H9 (cell line): ENCODE results near the gene SFRP5. TPM values are rescaled to one million over a fixed set of nuclear protein-coding genes. Genes with fewer than 3 reads are reported as not detected.

Experiments used
- DNase-seq: peaks from one replicate; pipeline ENCODE4 v3.0.0-alpha.2; 2017
- H2AFZ ChIP-seq: one replicate; pipeline ENCODE4 v1.6.1; 2013; ENCODE audit warnings: mild to moderate bottlenecking, low read length, control low read depth, moderate library complexity
- H2AK5ac ChIP-seq: 2 replicates; pipeline ENCODE4 v1.6.1; 2013; ENCODE audit warnings: low read length, control low read depth, mixed read lengths; ENCODE audit not compliant: insufficient read length
- H2BK120ac ChIP-seq: one replicate; pipeline ENCODE4 v1.6.1; 2013; ENCODE audit warnings: low read depth, mild to moderate bottlenecking, low read length, control low read depth, inconsistent platforms; ENCODE audit not compliant: poor library complexity, severe bottlenecking
- H2BK12ac ChIP-seq: 2 replicates; pipeline ENCODE4 v1.6.1; 2013; ENCODE audit warnings: low read length, control low read depth, mixed read lengths, low read depth; ENCODE audit not compliant: insufficient read length
- H2BK15ac ChIP-seq: 2 replicates; pipeline ENCODE4 v1.6.1; 2013; ENCODE audit warnings: low read depth, low read length, control low read depth
- H2BK20ac ChIP-seq: one replicate; pipeline ENCODE4 v1.6.1; 2013; ENCODE audit warnings: low read depth, mild to moderate bottlenecking, low read length, control low read depth, inconsistent platforms; ENCODE audit not compliant: poor library complexity, severe bottlenecking
- H2BK5ac ChIP-seq: 2 replicates; pipeline ENCODE4 v1.6.1; 2013; ENCODE audit warnings: low read length, control low read depth, mixed read lengths; ENCODE audit not compliant: insufficient read length
- H3K14ac ChIP-seq: 2 replicates; pipeline ENCODE4 v1.6.1; 2013; ENCODE audit warnings: low read length, control low read depth; ENCODE audit not compliant: insufficient read depth
- H3K18ac ChIP-seq: 2 replicates; pipeline ENCODE4 v1.6.1; 2013; ENCODE audit warnings: low read depth, mild to moderate bottlenecking, mixed read lengths, low read length, control low read depth; ENCODE audit not compliant: insufficient read length
- H3K23ac ChIP-seq: 2 replicates; pipeline ENCODE4 v1.6.1; 2013; ENCODE audit warnings: low read length, control low read depth, mixed read lengths, low read depth; ENCODE audit not compliant: insufficient read length
- H3K23me2 ChIP-seq: 2 replicates; pipeline ENCODE4 v1.6.1; 2013; ENCODE audit warnings: low read depth, mild to moderate bottlenecking, mixed read lengths, low read length, control low read depth; ENCODE audit not compliant: insufficient read length, poor library complexity, severe bottlenecking
- H3K27ac ChIP-seq: 2 replicates; pipeline ENCODE4 v1.5.1; 2013; ENCODE audit warnings: low read length, control low read depth, mixed read lengths, low read depth; ENCODE audit not compliant: insufficient read length
- H3K27me3 ChIP-seq: 2 replicates; pipeline ENCODE4 v1.6.1; 2013; ENCODE audit warnings: low read length, control low read depth, inconsistent platforms; ENCODE audit not compliant: insufficient read depth
- H3K4ac ChIP-seq: 2 replicates; pipeline ENCODE4 v1.6.1; 2013; ENCODE audit warnings: low read depth, mild to moderate bottlenecking, control low read depth, inconsistent platforms, low read length, moderate library complexity
- H3K4me1 ChIP-seq: 2 replicates; pipeline ENCODE4 v1.6.1; 2013; ENCODE audit warnings: low read length, control low read depth, inconsistent platforms; ENCODE audit not compliant: insufficient read depth
- H3K4me2 ChIP-seq: 2 replicates; pipeline ENCODE4 v1.6.1; 2013; ENCODE audit warnings: low read length, control low read depth, mixed read lengths; ENCODE audit not compliant: insufficient read length, insufficient read depth
- H3K56ac ChIP-seq: 2 replicates; pipeline ENCODE4 v1.6.1; 2013; ENCODE audit warnings: low read depth, mild to moderate bottlenecking, mixed read lengths, low read length, control low read depth; ENCODE audit not compliant: insufficient read length
- H3K79me1 ChIP-seq: 2 replicates; pipeline ENCODE4 v1.6.1; 2013; ENCODE audit warnings: low read depth, mild to moderate bottlenecking, moderate library complexity, low read length, control low read depth, inconsistent platforms; ENCODE audit not compliant: insufficient read depth, poor library complexity, severe bottlenecking
- H3K79me2 ChIP-seq: 2 replicates; pipeline ENCODE4 v1.6.1; 2013; ENCODE audit warnings: low read length, control low read depth, inconsistent platforms; ENCODE audit not compliant: insufficient read depth
- H3K9ac ChIP-seq: 2 replicates; pipeline ENCODE4 v1.6.1; 2013; ENCODE audit warnings: low read length, control low read depth, mixed read lengths; ENCODE audit not compliant: insufficient read length; ENCODE audit errors: extremely low read depth
- H3K9me3 ChIP-seq: one replicate; pipeline ENCODE4 v1.6.1; 2013; ENCODE audit warnings: low read depth, low read length, inconsistent platforms; ENCODE audit not compliant: control insufficient read depth
- H3T11ph ChIP-seq: one replicate; pipeline ENCODE4 v1.6.1; 2013; ENCODE audit warnings: mild to moderate bottlenecking, low read length, control low read depth, inconsistent platforms
- H4K20me1 ChIP-seq: one replicate; pipeline ENCODE4 v1.6.1; 2013; ENCODE audit not compliant: control insufficient read depth, insufficient read length, insufficient read depth
- H4K5ac ChIP-seq: 2 replicates; pipeline ENCODE4 v1.6.1; 2013; ENCODE audit warnings: low read depth, mild to moderate bottlenecking, mixed read lengths, low read length, control low read depth; ENCODE audit not compliant: insufficient read length
- H4K8ac ChIP-seq: replicated peaks from 2 replicates; pipeline ENCODE4 v1.6.1; 2013; ENCODE audit warnings: low read length, control low read depth, mixed read lengths, low read depth; ENCODE audit not compliant: insufficient read length
- H4K91ac ChIP-seq: 2 replicates; pipeline ENCODE4 v1.6.1; 2013; ENCODE audit warnings: low read depth, mild to moderate bottlenecking, moderate library complexity, mixed read lengths, low read length, control low read depth; ENCODE audit not compliant: insufficient read length
- H3K27ac Mint-ChIP-seq, 3 experiments: 2 replicates in 2 of 3; 3 replicates in 1 of 3; pipeline ENCODE4 v1.8.0; 2020 to 2021; ENCODE audit warnings: mixed read lengths in 3 of 3, mild to moderate bottlenecking in 1 of 3, moderate library complexity in 1 of 3
- H3K27me3 Mint-ChIP-seq: 2 replicates; pipeline ENCODE4 v1.8.0; 2021; ENCODE audit warnings: low read depth, mild to moderate bottlenecking, moderate library complexity, mixed read lengths
- H3K36me3 Mint-ChIP-seq, 3 experiments: 2 replicates in 2 of 3; 3 replicates in 1 of 3; pipeline ENCODE4 v1.8.0; 2020 to 2021; ENCODE audit warnings: low read depth in 3 of 3, mixed read lengths in 3 of 3; ENCODE audit not compliant: insufficient read depth in 1 of 3
- H3K4me1 Mint-ChIP-seq, 2 experiments: 2 replicates each; pipeline ENCODE4 v1.8.0; 2020; ENCODE audit warnings: mixed read lengths in 2 of 2
- H3K4me3 Mint-ChIP-seq, 2 experiments: 2 replicates in 1 of 2; 3 replicates in 1 of 2; pipeline ENCODE4 v1.8.0; 2020 to 2021; ENCODE audit warnings: mild to moderate bottlenecking in 2 of 2, mixed read lengths in 2 of 2, moderate library complexity in 1 of 2
- H3K9me3 Mint-ChIP-seq, 2 experiments: 2 replicates in 1 of 2; 3 replicates in 1 of 2; pipeline ENCODE4 v1.8.0; 2020; ENCODE audit warnings: mild to moderate bottlenecking in 2 of 2, mixed read lengths in 2 of 2, moderate library complexity in 1 of 2
- WGBS: extraction: QIAGEN DNeasy Blood & Tissue Kit; methylation state at CpG from one replicate; pipeline ENCODE4 v1.1.7; 2013; ENCODE audit warnings: missing lambda C conversion rate, low lambda C conversion rate, mixed read lengths; ENCODE audit not compliant: insufficient read length; ENCODE audit errors: extremely low coverage; 5-methylcytosine and 5-hydroxymethylcytosine counted together
- total RNA-seq: library from RNA; stranded (reverse); gene quantifications from 2 replicates; pipeline ENCODE4 v1.2.1, GENCODE V29; 2021
- TF ChIP-seq, protein P1 (sequence below): fragments of 200-600 bp; sonication (generic); conservative IDR thresholded peaks from 3 replicates; pipeline ENCODE4 v1.8.0; 2021; ENCODE audit warnings: antibody characterized with exemption, mild to moderate bottlenecking

Gene SFRP5
- total RNA-seq, 1 experiment from 2014 or later: 1.7 TPM

DNA sequence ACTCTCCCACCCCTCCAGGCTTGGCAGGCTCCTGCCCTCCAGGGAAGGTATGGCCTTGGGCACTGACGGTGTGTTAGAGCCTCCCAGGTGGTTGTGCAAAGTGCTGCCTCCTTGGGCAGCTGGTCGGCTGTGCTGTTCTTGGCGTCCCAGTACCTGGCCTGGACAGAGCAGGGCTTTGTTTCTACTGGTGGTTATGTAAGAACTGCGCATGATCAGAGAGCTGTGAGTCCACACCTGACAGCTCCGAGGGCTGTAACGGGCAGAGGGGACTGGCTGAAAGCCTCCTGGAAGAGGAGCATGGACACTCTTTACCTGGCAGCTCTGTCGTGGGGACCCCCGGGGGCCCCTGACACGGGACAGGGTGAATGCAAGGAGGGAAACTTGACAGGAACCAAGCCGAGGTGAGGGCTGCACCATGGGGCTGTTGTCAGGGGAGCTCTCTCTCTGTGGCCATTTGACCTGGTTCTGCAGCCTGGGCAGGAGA lies 3.1 kb upstream of the SFRP5 start:
- Histone ChIP-seq H4K8ac (no peak overlapping the region), H4K5ac (no peak overlapping the region), H3K56ac (no peak overlapping the region), H2AK5ac (no peak overlapping the region), H4K20me1 (no peaks in the 10 kb centered on the region), H3K14ac (no peak overlapping the region), H3K9me3 (no peaks in the 10 kb centered on the region), H3K23me2 (peaks cover 9% of the 10 kb centered on the region), H3K27me3 (peaks cover 19% of the 10 kb centered on the region; the same call in 1 of the 2 replicates), H2BK120ac (no peak overlapping the region), H2AFZ (no peak overlapping the region), H2BK12ac (no peak overlapping the region), H3K4ac (no peak overlapping the region), H3K4me2 (no peak overlapping the region), H3T11ph (no peak overlapping the region), H3K79me1 (no peaks in the 10 kb centered on the region), H2BK5ac (no peak overlapping the region), H3K23ac (no peak overlapping the region), H3K79me2 (no peaks in the 10 kb centered on the region), H2BK20ac (no peak overlapping the region), H4K91ac (no peak overlapping the region), H3K4me1 (no peaks in the 10 kb centered on the region), H3K18ac (no peak overlapping the region), H3K27ac (no peak overlapping the region), H2BK15ac (no peak overlapping the region), H3K9ac (no peak overlapping the region)
- Mint-ChIP-seq H3K9me3 (peaks cover 0 to 2% of the 10 kb centered on the region in 2 experiments; a peak in 1 of 5 replicates), H3K36me3 (no peaks in the 10 kb centered on the region), H3K4me3 (no peak overlapping the region), H3K27ac (no peak overlapping the region), H3K4me1 (peaks cover 19 to 46% of the 10 kb centered on the region in 2 experiments), H3K27me3 (peaks cover 53% of the 10 kb centered on the region)
- no peak for DNase-seq
- TF ChIP-seq, protein P1, sequence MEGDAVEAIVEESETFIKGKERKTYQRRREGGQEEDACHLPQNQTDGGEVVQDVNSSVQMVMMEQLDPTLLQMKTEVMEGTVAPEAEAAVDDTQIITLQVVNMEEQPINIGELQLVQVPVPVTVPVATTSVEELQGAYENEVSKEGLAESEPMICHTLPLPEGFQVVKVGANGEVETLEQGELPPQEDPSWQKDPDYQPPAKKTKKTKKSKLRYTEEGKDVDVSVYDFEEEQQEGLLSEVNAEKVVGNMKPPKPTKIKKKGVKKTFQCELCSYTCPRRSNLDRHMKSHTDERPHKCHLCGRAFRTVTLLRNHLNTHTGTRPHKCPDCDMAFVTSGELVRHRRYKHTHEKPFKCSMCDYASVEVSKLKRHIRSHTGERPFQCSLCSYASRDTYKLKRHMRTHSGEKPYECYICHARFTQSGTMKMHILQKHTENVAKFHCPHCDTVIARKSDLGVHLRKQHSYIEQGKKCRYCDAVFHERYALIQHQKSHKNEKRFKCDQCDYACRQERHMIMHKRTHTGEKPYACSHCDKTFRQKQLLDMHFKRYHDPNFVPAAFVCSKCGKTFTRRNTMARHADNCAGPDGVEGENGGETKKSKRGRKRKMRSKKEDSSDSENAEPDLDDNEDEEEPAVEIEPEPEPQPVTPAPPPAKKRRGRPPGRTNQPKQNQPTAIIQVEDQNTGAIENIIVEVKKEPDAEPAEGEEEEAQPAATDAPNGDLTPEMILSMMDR: no peak
- no CpG with 5 or more reads among the region's 10 CpGs for WGBS
